Tibial artery (tissue), 4 donors: ENCODE results near the gene AHI1.

Experiments
- DNase-seq, 2 donors: peaks; one replicate each; pipeline ENCODE4 v3.0.0-alpha.2; 2019
- H3K27ac ChIP-seq, 2 donors: fragments of 200-600 bp; sonication (generic) in 1 of 2; 1 replicate in 1 of 2; 2 replicates in 1 of 2; pipeline ENCODE4 v1.5.1; 2018 to 2019; ENCODE audit warnings: mild to moderate bottlenecking in 1 of 2
- H3K27me3 ChIP-seq, 2 donors: fragments of 200-600 bp; sonication (generic) in 1 of 2; one replicate each; pipeline versions ENCODE4 v1.5.1 to v1.6.0; 2016 to 2019
- H3K36me3 ChIP-seq, 3 donors: fragments of 200-600 bp; sonication (generic) in 2 of 3; one replicate each; pipeline ENCODE4 v1.5.1; 2016 to 2019; ENCODE audit warnings: mild to moderate bottlenecking in 2 of 3
- H3K4me1 ChIP-seq, 4 donors: fragments of 200-600 bp; sonication (generic) in 2 of 4; 1 replicate in 3 of 4; 2 replicates in 1 of 4; pipeline ENCODE4 v1.5.1; 2016 to 2019
- H3K4me3 ChIP-seq, 2 donors: fragments of 200-600 bp; sonication (generic) in 1 of 2; 1 replicate in 1 of 2; 2 replicates in 1 of 2; pipeline ENCODE4 v1.5.1; 2018 to 2019; ENCODE audit warnings: mild to moderate bottlenecking in 2 of 2
- H3K9me3 ChIP-seq, 3 donors: fragments of 200-600 bp; sonication (generic) in 1 of 3; one replicate each; pipeline ENCODE4 v1.5.1; 2016 to 2019
- CTCF ChIP-seq, 2 experiments: fragments of 200-600 bp in 1 of 2; fragments of 450-650 bp in 1 of 2; IDR thresholded peaks; one replicate each; pipeline ENCODE4 v1.5.1; 2017 to 2019; ENCODE audit warnings: antibody characterized with exemption in 2 of 2, mild to moderate bottlenecking in 1 of 2, moderate library complexity in 1 of 2
- intact Hi-C: fragments of 100-400 bp; cut with DNase I; formaldehyde crosslinking; loops from one replicate; pipeline ENCODE4 v1.15.0; 2023; ENCODE audit warnings: low total_unique reads

The AHI1 gene

GRCh38 chr6:135261872-135262725 is 235.4 kb downstream of the AHI1 start:
- Histone ChIP-seq H3K36me3 (no peaks in the 10 kb centered on the region), H3K4me1 (no peaks in the 10 kb centered on the region), H3K27ac (no peak overlapping the region), H3K27me3 (no peaks in the 10 kb centered on the region), H3K9me3 (no peaks in the 10 kb centered on the region), H3K4me3 (no peak overlapping the region)
- no peak for DNase-seq
- no peak for TF ChIP-seq CTCF (IDR thresholded peaks at IDR 0.05)
- intact Hi-C loops = no loop called here

- Histone ChIP-seq H3K36me3 (no peaks in the 10 kb centered on the region), H3K9me3 (no peaks in the 10 kb centered on the region), H3K4me3 (no peak overlapping the region), H3K27ac (no peak overlapping the region), H3K27me3 (no peaks in the 10 kb centered on the region), H3K4me1 (no peaks in the 10 kb centered on the region)
- DNase-seq = no peak
- TF ChIP-seq CTCF (IDR thresholded peaks at IDR 0.05) = no peak
- intact Hi-C loops = no loop called here
Measured at GRCh38 chr6:135260612-135261011, 236.9 kb downstream of the AHI1 start.

- Histone ChIP-seq H3K9me3 (no peaks in the 10 kb centered on the region), H3K27ac (no peak overlapping the region), H3K27me3 (no peaks in the 10 kb centered on the region), H3K36me3 (no peaks in the 10 kb centered on the region), H3K4me1 (no peaks in the 10 kb centered on the region), H3K4me3 (no peak overlapping the region)
- no peak for DNase-seq
- no peak for TF ChIP-seq CTCF (IDR thresholded peaks at IDR 0.05)
- intact Hi-C loops = no loop called here
Measured at GRCh38 chr6:135258970-135259369, 238.6 kb downstream of the AHI1 start.

- intact Hi-C loops = no loop called here
- no peak for TF ChIP-seq CTCF (IDR thresholded peaks at IDR 0.05)
- H3K36me3 ChIP-seq = no peaks in the 10 kb centered on the region
- no peaks in the 10 kb centered on the region for H3K4me1 ChIP-seq
- H3K27me3 ChIP-seq = no peaks in the 10 kb centered on the region
- no peak overlapping the region for H3K4me3 ChIP-seq
- no peak overlapping the region for H3K27ac ChIP-seq
- H3K9me3 ChIP-seq = no peaks in the 10 kb centered on the region
- DNase-seq = no peak
Measured at GRCh38 chr6:135257631-135258405, 239.7 kb downstream of the AHI1 start.

GRCh38 chr6:135256866-135257265 is 240.7 kb downstream of the AHI1 start:
- DNase-seq = no peak
- Histone ChIP-seq H3K4me1 (no peaks in the 10 kb centered on the region), H3K4me3 (no peak overlapping the region), H3K9me3 (no peaks in the 10 kb centered on the region), H3K27me3 (no peaks in the 10 kb centered on the region), H3K36me3 (no peaks in the 10 kb centered on the region), H3K27ac (no peak overlapping the region)
- intact Hi-C loops = no loop called here
- no peak for TF ChIP-seq CTCF (IDR thresholded peaks at IDR 0.05)
